ENCODE results near the gene UGT3A2.
"Not testable (repeated sequence)": the region's sequence is repeated elsewhere in the genome, so short reads cannot be mapped to it uniquely, and the experiment has no call there.

The UGT3A2 gene

DNA sequence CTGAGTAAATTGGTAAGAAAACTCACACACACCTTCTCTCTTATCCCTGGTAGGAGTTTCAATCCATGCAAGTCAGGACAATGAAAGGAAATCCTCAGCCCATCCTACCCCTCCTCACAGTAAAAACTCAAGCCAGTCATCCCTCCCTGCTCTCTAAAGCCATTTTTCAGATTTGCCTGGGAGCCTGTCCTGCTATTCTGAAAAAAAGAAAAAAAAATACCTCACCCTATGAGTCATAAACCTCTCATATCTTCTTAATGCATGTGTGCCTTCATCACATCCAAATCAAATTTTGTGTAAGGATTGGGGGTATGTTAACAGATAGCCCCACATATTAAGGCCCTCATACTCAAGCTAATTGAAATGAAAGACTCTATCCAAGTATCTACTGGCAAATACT, 14.1 kb downstream of the UGT3A2 start:
- no peak for DNase-seq

DNA sequence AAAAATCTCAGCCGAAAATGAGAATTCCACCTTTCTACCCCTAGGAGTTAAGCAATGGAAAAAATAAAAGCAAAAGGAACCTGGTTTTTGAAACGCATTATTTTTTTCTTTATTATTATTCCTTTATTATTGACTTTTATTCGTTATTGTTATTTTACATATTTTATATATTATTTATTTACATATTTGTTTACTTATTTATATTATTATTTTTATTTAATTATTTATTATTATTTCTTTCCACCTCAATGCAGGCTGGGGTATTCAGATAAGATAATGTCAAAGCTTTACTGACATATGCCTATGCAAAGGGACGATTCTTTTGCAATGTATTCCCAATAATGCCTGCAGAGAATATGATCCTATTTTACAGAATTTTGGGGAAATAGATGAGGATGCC, 16.7 kb downstream of the UGT3A2 start:
- no peak for DNase-seq

DNA sequence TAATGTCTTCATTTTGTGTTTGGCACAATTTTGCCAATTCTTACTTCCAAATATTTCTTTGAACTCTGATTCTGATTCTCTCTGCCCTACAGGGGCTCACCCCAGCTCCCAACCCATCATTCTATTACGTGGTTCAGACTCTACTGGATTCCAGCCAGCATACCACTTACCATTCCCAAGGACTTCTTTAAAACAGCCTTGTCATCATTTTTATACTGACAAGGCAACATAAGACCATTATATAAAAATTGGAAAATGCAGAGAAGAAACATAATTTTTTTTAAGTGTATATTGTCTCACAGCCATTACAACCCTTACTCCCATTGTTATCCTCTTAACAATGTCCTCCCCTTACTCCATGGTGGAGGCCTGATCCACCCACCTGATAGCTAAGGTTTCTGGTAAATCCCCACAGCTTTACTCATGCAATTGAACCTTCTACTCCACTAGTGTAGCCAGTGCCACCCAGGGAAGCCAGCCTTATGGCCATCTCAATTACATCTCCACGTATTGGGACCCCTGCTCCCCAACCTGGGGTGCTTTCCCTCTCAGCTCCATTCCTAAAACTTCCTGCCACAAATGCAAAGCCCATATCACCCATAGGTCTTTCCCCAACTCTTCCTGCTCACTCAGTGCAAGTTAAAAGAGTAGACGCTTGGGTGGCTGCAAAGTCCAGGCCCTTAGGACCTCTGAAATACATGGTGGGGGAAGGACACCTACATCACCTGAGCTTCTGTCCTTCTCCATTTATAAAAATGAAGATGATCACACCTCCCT, 19.1 kb downstream of the UGT3A2 start:
- no peak for DNase-seq

DNA sequence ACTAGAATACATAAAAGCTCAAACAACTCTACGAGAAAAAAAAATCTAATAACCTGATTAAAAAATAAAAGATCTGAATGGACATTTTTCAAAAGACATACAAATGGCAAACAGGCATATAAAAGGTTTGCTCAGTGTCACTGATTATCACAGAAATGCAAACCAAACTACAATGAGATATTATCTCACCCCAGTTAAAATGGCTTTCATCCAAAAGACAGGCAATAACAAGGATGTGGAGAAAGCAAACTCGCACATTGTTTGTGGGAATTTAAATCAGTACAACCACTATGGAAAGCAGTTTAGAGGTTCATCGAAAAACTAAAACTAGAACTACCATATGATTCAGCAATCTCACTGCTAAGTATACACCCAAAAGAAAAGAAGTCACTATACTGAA, 20.8 kb downstream of the UGT3A2 start:
- DNase-seq: no peak

- DNase-seq: no peak
These were observed 25.2 kb downstream of the UGT3A2 start for GRCh38 chr5:36041537-36041845.

DNA sequence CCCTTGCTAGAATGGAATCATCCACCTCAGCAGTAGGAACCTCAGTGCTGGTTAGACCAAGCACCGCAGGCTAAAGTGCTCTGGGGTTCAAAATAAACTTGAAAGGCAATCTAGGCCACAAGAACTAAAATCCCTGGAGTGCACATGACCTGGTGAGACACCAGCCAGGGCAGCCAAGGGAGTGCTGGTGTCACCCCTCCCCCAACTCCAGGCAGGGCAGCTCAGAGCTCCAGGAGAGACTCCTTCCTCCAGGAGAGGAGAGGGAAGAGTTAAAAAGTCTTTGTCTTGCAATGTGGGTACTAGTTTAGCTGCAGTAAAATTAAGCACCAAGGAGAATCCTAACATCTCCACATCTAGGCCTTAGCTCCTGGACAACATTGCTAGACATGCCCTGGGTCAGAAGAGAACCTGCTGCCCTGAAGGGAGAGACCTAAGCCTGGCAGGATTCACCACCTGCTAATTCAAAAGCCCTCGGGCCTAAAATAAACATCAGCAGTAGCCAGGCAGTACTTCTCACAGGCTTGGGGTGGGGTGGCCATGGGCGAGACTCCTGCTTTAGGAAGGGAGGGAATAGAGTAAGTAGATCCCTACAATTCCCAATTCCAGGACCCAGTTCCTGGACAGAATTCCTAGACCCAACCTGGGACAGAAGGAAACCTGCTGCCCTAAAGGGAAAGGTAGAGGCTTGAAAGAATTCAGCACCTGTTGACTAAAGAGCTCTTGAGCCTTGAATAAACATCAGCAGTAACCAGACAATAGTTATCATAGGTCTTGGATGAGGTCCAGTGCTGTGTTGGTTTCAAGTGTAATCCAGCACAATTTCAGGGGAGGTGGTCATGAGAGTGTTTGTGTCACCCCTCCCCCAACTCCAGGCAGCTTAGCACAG, 25.8 kb downstream of the UGT3A2 start:
- no peak for DNase-seq

- no peak for DNase-seq
These were observed 31.0 kb downstream of the UGT3A2 start for GRCh38 chr5:36035696-36036095.

DNA sequence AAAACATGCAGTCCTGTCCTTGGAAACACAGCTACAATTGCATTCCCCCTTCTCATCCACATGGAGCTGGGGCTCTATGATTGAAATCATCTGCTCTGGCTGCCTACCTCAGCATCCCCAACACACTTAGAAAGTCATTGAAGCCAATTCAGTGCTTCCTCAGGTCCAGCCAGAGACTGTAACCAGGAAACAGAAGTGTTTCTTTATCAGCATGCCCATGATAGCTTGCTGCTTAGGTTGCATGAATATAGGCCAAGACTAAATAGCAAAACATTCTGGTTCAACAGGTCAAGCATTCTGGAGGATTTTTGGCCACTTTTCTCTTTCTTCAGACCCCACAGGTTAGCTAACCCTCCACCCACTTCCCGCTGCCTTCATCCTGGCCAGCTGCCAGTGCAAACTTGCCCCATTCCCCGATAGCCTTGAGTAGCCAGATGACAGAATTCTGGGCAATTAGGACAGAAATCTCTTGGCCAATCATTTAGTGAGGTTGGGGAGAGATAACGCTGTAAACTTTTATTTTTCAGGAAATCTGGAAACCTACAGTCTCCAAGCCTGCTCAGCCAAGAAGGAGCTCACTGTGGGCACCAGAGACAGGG, 32.0 kb downstream of the UGT3A2 start:
- DNase-seq: not testable (repeated sequence)

DNA sequence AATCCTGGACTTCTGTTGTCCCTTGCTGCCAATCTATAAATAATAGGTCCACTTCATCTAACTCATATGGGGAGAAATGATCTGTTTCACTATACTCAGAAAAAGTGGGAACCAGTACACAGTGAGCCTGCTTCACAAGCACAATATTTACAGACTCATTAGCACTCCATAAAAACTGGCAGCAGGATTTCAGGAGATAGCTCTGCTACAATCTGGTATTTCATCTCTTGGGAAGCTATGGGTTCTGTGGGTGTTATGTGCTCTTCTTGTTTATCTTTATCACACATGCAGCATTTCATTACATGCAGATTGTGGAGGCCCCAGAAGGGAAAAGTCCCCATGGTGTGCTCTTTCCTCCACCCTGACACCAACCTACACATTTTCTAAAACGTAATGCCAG, 33.2 kb downstream of the UGT3A2 start:
- no peak for DNase-seq

GRCh38 chr5:36033047-36033446, 33.6 kb downstream of the UGT3A2 start:
- no peak for DNase-seq

DNA sequence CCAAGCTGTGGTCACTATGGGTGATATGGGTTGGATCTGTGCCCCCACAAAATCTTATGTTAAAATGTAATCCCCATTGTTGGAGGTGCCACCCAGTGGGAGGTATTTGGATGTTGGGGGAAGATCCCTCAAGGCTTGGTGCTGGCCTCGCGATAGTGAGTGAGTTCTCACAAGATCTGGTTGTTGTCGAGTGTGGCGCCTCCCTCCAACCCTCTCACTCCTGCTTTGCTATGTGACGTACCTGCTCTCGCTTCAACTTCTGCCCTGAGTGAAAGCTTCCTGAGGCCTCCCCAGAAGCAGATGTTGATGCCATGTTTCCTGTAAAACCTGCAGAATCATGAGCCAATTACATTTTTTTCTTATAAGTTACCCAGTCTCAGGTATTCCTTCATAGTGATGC, 35.5 kb downstream of the UGT3A2 start:
- no peak for DNase-seq

- no peak for DNase-seq
These were observed 36.8 kb downstream of the UGT3A2 start for GRCh38 chr5:36029914-36030313.

DNA sequence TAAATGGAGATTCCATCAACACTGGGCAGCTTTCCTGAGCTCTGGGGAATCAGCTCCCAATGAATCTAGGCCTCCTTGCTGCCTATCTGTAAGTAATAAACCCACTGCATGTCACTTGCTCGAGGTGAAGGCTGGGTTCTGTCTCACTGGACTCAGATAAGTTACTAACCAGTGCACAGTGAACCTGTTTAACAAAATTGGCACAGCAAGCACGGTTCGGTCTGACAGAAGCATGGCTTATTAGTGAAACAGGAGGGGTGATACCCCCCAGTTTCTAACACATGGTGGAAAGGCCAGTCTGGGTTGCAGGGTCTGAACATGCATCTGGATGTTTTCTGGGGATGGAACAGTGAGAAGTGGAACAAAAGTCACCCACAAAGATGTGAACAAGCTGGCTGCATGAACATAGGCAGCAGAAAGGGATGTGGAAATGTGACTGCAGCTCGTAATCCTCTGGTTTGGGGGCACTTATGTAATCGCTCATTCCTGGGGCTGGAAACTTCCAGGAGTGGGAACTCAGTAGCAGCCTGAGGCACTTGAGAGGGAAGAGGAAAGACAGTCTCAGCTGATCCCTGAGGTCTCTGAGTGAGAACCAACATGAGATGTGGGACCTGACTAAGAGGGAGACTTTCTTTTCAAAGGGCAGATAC, 37.7 kb downstream of the UGT3A2 start:
- no peak for DNase-seq

DNA sequence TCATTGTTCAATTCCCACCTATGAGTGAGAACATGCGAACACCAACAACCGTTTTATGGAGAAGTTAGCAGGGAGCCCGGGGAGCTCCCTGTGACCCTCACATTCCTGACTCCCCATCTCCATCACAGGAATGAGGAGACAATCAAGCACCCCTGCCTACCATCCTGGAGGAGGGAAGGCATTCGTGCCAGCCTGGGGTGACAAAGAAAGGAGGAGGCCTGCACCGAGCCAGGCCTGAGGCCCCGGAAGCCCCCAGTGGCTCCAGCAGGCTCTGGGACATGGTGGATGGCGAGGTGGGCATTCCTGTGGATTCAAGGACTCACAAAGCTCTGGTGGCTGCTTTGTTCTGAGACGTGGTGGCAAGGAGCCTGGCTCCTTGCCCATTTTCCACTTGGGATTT, 39.0 kb downstream of the UGT3A2 start:
- no peak for DNase-seq

GRCh38 chr5:36026706-36027465, 39.8 kb downstream of the UGT3A2 start:
- DNase-seq: no peak

DNA sequence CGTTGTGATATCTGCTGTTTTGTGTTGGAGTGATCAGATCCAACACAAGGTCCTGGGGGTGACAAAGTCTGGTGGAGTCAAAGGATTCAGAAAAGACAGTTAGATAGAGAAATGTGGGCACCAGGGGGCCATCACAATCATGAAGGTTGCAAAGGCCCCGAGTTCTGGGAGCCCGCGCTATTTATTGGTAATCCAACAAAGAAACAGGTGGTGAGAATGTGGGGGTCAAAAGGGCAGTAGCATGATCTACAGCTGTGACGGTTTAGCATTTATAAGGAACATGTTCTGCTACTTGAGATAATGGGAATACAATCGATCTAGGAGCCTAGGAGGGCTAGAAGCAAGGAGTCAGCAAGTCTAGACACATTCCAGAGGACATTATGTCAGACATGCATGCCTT, 44.4 kb downstream of the UGT3A2 start:
- DNase-seq: not testable (repeated sequence)

DNA sequence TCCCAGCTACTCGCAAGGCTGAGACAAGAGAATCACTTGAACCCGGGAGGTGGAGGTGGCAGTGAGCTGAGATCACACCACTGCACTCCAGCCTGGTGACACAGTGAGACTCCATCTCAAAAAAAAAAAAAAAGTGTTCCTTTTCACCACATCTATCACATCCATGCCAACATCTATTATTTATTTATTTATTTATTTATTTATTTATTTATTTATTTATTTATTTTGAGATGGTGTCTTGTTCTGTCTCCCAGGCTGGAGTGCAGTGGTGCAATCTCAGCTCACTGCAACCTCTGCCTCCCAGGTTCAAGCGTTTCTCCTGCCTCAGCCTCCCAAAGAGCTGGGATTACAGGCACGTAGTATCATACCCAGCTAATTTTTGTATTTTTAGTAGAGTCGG, 47.1 kb downstream of the UGT3A2 start:
- DNase-seq: not testable (repeated sequence)

- DNase-seq: no peak
These were observed 49.1 kb downstream of the UGT3A2 start for GRCh38 chr5:36017622-36018021.

DNA sequence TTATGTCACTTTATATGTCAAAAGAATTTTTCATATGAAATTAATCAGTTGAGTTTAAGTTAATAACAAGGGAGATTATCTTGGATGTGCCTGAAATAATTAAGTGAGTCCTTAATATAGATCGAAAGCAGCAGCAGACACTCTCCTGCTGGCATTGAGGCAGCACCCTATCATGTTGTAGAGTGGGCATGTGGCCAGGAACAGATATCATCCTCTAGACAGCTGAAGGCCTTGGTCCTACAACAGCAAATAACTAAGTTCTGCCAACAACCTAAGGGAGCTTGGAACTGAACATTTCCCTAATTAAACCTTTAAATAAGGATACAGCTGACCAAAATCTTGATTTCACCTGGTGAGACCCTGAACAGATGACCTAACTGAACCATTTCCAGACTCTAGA, 49.7 kb downstream of the UGT3A2 start:
- DNase-seq: no peak

GRCh38 chr5:36013182-36013581, 53.5 kb downstream of the UGT3A2 start:
- DNase-seq: no peak

DNA sequence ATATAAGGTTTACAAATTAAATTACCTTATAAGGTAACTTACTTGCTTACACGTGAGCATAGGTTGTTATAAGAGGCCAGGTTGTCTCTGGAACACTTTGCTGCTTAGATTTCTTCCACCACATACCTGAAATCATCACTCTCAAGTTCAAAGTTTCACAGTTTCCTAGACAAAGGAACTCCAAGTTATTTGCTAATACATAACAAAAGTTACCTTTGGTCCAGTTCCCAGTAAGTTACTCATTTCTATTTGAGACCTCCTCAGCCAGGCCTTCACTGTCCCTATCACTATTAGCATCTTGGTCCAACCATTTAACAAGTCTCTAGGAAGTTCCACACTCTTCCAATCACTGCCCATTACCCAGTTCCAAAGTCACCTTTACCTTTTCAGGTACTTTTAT, 57.0 kb downstream of the UGT3A2 start:
- no peak for DNase-seq

- DNase-seq: no peak
These were observed 59.3 kb downstream of the UGT3A2 start for GRCh38 chr5:36007366-36007765.

DNA sequence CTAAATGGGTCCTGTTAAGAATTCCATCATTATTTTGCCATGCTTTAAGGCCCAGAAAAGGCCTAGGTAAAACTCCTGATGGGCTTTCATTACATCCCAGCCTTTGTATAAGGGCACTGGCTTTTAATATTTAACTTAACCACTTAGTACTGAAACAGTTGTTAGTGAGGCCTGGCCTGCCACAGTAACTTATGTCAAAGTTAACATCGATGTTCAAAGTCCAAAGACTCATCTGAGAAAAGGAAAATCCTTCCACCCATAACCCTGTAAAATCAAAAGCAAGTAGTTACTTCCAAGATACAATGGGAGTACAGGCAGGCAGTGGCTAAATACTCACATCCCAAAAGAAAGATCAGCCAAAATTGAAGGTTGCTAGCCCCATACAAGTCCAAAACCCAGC, 60.5 kb downstream of the UGT3A2 start:
- DNase-seq: no peak

All from activated CD4-positive, alpha-beta T cell treated with anti-CD3 and anti-CD28 coated beads for 4 hours (primary cell).